Small intestine (tissue), 7 donors: Measurements from ENCODE around the gene SLN. TPM values are rescaled to one million over a fixed set of nuclear protein-coding genes. Genes with fewer than 3 reads are reported as not detected.

Experiments
- DNase-seq, 2 donors: peaks; one replicate each; pipeline versions ENCODE4 v3.0.0 to v3.0.0-alpha.2; 2013
- FAIRE-seq: peaks from 2 replicates; lab custom pipeline; 2012; peaks lifted over from hg19 to GRCh38; lab: Jason Lieb, UNC
- H3K27ac ChIP-seq, 3 donors: one replicate each; pipeline ENCODE4 v1.5.1; 2013; ENCODE audit warnings: low read length in 2 of 3, mild to moderate bottlenecking in 2 of 3, control low read depth in 1 of 3, inconsistent platforms in 1 of 3, low read depth in 1 of 3, moderate library complexity in 1 of 3
- H3K27me3 ChIP-seq, 3 donors: one replicate each; pipeline ENCODE4 v1.6.1; 2013; ENCODE audit warnings: low read length in 3 of 3, inconsistent platforms in 1 of 3; ENCODE audit not compliant: control insufficient read depth in 3 of 3, insufficient read depth in 3 of 3
- H3K36me3 ChIP-seq, 3 donors: one replicate each; pipeline ENCODE4 v1.6.1; 2013; ENCODE audit warnings: low read length in 3 of 3, inconsistent platforms in 1 of 3, low read depth in 1 of 3, mild to moderate bottlenecking in 1 of 3, moderate library complexity in 1 of 3; ENCODE audit not compliant: control insufficient read depth in 3 of 3, insufficient read depth in 2 of 3
- H3K4me1 ChIP-seq, 3 donors: one replicate each; pipeline ENCODE4 v1.6.1; 2013; ENCODE audit warnings: low read length in 2 of 3, inconsistent platforms in 1 of 3, low read depth in 1 of 3, mild to moderate bottlenecking in 1 of 3, moderate library complexity in 1 of 3; ENCODE audit not compliant: control insufficient read depth in 3 of 3, insufficient read depth in 2 of 3
- H3K4me3 ChIP-seq, 3 donors: one replicate each; pipeline ENCODE4 v1.5.1; 2013; ENCODE audit warnings: low read length in 3 of 3, control low read depth in 1 of 3, inconsistent platforms in 1 of 3, low read depth in 1 of 3, mild to moderate bottlenecking in 1 of 3, moderate library complexity in 1 of 3
- H3K9me3 ChIP-seq, 2 donors: one replicate each; pipeline ENCODE4 v1.6.1; 2013; ENCODE audit warnings: low read depth in 1 of 2, low read length in 1 of 2; ENCODE audit not compliant: control insufficient read depth in 2 of 2, insufficient read depth in 1 of 2
- WGBS, 3 donors: extraction: QIAGEN DNeasy Blood & Tissue Kit; methylation state at CpG; one replicate each; pipeline ENCODE4 v1.1.7; 2013; 5-methylcytosine and 5-hydroxymethylcytosine counted together
- polyA plus RNA-seq, 4 donors: library from polyadenylated mRNA; stranded (reverse) in 3 of 4; unstranded in 1 of 4; fragments of 200-250 nt in 3 of 4; fragments of 120-200 nt in 1 of 4; gene quantifications; one replicate each; pipeline versions ENCODE4 v1.2.1 to v1.2.3, GENCODE V29; 2013
- donor health status: healthy with polysubstance abuse.
- donor health status: control.
- donor health status: control.
- donor health status: Bipolar disorder and iron deficiency.
- donor health status: healthy.

The SLN gene
- polyA plus RNA-seq, 4 donors: 0.15 to 6.2 TPM; not detected in 2

DNA sequence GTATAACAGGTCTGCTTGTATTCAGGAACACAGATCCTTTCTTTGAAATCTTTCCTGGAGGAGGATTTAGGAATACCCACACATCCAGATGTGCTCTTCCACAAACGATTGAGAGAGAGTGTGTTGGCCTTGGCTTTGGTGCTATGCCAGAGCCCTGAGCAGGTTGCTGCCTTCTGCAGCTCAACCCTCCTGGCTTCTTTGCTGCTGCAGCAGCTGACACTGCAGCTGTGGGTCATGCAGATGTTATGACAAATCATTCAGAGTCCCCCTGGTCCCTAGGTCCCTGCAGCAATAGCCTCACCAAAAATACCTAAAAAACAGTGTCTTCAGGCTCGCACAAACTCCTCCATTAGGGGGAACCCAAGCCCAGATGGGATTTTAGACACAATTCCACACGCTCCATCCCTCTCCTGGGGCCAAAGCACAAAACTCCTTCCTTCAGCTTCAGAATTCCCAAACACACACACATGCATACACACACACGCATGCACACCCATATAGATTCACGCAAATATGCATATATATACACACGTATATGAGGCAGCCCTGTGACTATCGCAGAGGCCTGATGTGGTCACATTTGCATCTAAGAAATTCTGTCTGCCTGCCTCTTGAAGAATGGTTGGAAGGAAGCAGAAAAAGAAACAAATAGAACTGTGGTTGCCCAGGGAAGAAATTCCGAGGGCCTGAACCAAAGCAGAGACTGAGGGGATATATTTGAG lies 35.4 kb downstream of the SLN start:
- Histone ChIP-seq H3K4me1 (no peaks in the 10 kb centered on the region), H3K27me3 (no peaks in the 10 kb centered on the region), H3K36me3 (no peaks in the 10 kb centered on the region), H3K9me3 (no peaks in the 10 kb centered on the region), H3K27ac (no peak overlapping the region), H3K4me3 (no peak overlapping the region)
- FAIRE-seq: no peak
- DNase-seq: no peak
- WGBS, 3 donors: 72 to 82% (median 77%) methylated on average over 8 of the region's 8 CpGs

- no peaks in the 10 kb centered on the region for H3K4me1 ChIP-seq
- H3K9me3 ChIP-seq: no peaks in the 10 kb centered on the region
- WGBS, 3 donors: 51 to 81% (median 54%) methylated on average over 2 of the region's 2 CpGs
- H3K4me3 ChIP-seq: no peak overlapping the region
- H3K27me3 ChIP-seq: no peaks in the 10 kb centered on the region
- H3K36me3 ChIP-seq: no peaks in the 10 kb centered on the region
- DNase-seq (no peak), FAIRE-seq (no peak)
- H3K27ac ChIP-seq: no peak overlapping the region
Measured at GRCh38 chr11:107675902-107676301, 36.0 kb downstream of the SLN start.

DNA sequence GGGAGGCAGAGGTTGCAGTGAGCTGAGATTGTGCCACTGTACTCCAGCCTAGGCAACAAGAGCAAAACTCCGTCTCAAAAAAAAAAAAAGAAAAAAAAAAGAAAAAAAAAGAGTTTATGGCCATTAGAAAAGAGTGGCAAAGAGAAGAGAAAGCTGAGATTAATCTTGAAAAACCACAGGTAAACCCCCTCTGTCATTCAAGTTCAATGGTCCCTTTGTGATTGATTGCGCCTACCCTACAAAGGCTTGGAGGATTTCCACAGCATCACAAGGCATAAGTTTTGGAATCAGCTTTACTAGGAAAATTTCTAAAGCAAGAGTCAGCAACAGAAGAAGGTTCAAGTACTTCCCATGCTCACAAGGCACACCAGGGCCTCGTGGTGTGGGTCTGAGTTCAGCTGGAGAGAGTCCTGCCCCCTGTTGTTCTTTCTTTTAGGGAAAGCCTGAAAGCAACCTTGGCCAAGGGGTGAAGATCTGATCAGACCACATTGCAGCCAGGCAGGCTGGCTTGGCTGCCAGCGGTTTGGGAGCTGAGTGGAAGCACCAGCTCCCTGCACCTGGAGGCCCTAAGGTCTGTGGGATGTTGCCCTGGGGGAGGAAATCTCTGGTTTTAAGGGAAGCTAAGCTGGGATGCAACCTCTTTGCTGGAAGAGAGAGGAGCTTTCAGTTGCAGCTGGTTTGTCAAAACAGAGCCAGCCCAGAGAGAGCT lies 41.8 kb downstream of the SLN start:
- FAIRE-seq (no peak), DNase-seq (no peak)
- Histone ChIP-seq H3K36me3 (no peaks in the 10 kb centered on the region), H3K9me3 (no peaks in the 10 kb centered on the region), H3K27ac (no peak overlapping the region), H3K27me3 (peaks cover 0 to 4% (median 0%) of the 10 kb centered on the region in 3 donors), H3K4me1 (no peaks in the 10 kb centered on the region), H3K4me3 (no peak overlapping the region)
- WGBS, 3 donors: 49 to 64% (median 56%) methylated on average over 4 of the region's 4 CpGs

- H3K36me3 ChIP-seq: no peaks in the 10 kb centered on the region
- no peaks in the 10 kb centered on the region for H3K9me3 ChIP-seq
- H3K4me3 ChIP-seq: no peak overlapping the region
- H3K4me1 ChIP-seq: no peaks in the 10 kb centered on the region
- DNase-seq (no peak), FAIRE-seq (no peak)
- H3K27ac ChIP-seq: no peak overlapping the region
- 86 to 91% (median 87%) methylated on average over 11 of the region's 11 CpGs for WGBS, 3 donors
- peaks cover 0 to 6% (median 0%) of the 10 kb centered on the region in 3 donors for H3K27me3 ChIP-seq
Measured at GRCh38 chr11:107669191-107669740, 42.6 kb downstream of the SLN start.

DNA sequence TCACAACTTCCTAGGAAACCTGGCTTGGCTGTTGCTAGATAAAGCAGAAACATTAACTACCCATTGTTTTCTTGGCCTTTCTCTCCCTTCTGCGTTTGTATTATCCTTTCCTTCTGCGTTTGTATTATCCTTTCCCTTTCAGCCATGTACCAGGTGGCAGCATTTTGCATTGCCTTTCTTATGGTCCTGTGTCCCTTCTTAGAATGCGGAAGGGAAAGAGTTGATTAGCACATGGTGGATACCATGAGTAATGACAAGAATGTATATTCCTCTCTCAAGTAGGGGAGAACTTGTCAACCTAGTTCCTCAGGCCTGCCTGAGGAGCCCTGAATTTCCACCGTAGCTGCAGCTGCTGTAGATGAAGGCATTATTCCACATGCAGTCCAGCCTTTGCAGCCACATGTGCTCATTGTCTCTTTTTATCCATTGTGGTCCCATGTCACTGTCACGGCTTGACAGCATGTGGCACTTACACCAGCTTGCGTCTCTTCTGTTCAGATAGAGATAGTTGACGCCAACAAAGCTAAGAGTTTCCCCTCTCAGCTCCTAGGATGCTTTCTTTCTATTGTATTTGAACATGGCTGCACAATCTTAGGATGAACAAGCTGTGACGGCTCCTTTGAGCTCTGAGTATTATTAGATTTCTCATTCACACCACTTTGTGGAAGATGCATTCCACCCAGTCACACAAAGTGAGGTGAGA lies 44.8 kb downstream of the SLN start:
- 65 to 67% (median 66%) methylated on average over 8 of the region's 8 CpGs for WGBS, 3 donors
- no peak overlapping the region for H3K4me3 ChIP-seq
- H3K4me1 ChIP-seq: no peaks in the 10 kb centered on the region
- FAIRE-seq: no peak
- no peaks in the 10 kb centered on the region for H3K9me3 ChIP-seq
- H3K27ac ChIP-seq: no peak overlapping the region
- DNase-seq: no peak
- no peaks in the 10 kb centered on the region for H3K36me3 ChIP-seq
- peaks cover 0 to 6% (median 0%) of the 10 kb centered on the region in 3 donors for H3K27me3 ChIP-seq

GRCh38 chr11:107665018-107665417 lies 46.8 kb downstream of the SLN start:
- no peak overlapping the region for H3K4me3 ChIP-seq
- no peaks in the 10 kb centered on the region for H3K4me1 ChIP-seq
- H3K27ac ChIP-seq: no peak overlapping the region
- DNase-seq (no peak), FAIRE-seq (no peak)
- no peaks in the 10 kb centered on the region for H3K9me3 ChIP-seq
- H3K36me3 ChIP-seq: no peaks in the 10 kb centered on the region
- peaks cover 0 to 6% (median 0%) of the 10 kb centered on the region in 3 donors for H3K27me3 ChIP-seq
- WGBS, 3 donors: 71 to 78% (median 72%) methylated on average over 10 of the region's 10 CpGs

GRCh38 chr11:107661656-107662055 lies 50.2 kb downstream of the SLN start:
- Histone ChIP-seq H3K27ac (no peak overlapping the region), H3K27me3 (peaks cover 0 to 2% (median 0%) of the 10 kb centered on the region in 3 donors), H3K4me3 (no peak overlapping the region), H3K36me3 (no peaks in the 10 kb centered on the region), H3K4me1 (no peaks in the 10 kb centered on the region), H3K9me3 (no peaks in the 10 kb centered on the region)
- no peak for DNase-seq
- no peak for FAIRE-seq
- WGBS, 3 donors: 84 to 98% (median 97%) methylated on average over 1 of the region's 1 CpG

- Histone ChIP-seq H3K27ac (no peak overlapping the region), H3K9me3 (no peaks in the 10 kb centered on the region), H3K36me3 (no peaks in the 10 kb centered on the region), H3K27me3 (peaks cover 0 to 1% (median 0%) of the 10 kb centered on the region in 3 donors), H3K4me1 (no peaks in the 10 kb centered on the region), H3K4me3 (no peak overlapping the region)
- 85 to 90% (median 89%) methylated on average over 3 of the region's 3 CpGs for WGBS, 3 donors
- no peak for DNase-seq
- no peak for FAIRE-seq
Measured at GRCh38 chr11:107660066-107660465, 51.8 kb downstream of the SLN start.
